Stimulated activated CD8-positive, alpha-beta memory T cell treated with anti-CD3 and anti-CD28 coated beads, Interleukin-7, amount 100 ng/mL, for 24 hours (primary cell): ENCODE measurements around the gene KLHL34.

Experiments
- DNase-seq: peaks from one replicate; pipeline ENCODE4 v3.0.0-alpha.2; 2020; ENCODE audit warnings: low read depth

KLHL34 gene

GRCh38 chrX:21658152-21658737 is at the start of gene KLHL34:
TSS of gene KLHL34 (minus strand) at chrX:21658330. CDS start at chrX:21657788, 542 bp downstream.
- DNase-seq, result no peak

- DNase-seq, result no peak
Measured at GRCh38 chrX:21705225-21705624, 47.1 kb upstream of the KLHL34 start.

- DNase-seq, result no peak
Measured at GRCh38 chrX:21702725-21703124, 44.6 kb upstream of the KLHL34 start.

GRCh38 chrX:21700967-21701366 is 42.8 kb upstream of the KLHL34 start:
- no peak for DNase-seq

- DNase-seq, result no peak
Measured at GRCh38 chrX:21700275-21700674, 42.1 kb upstream of the KLHL34 start.

- no peak for DNase-seq
Measured at GRCh38 chrX:21699136-21699535, 41.0 kb upstream of the KLHL34 start.

- DNase-seq, result no peak
Measured at GRCh38 chrX:21698272-21698671, 40.1 kb upstream of the KLHL34 start.

GRCh38 chrX:21691512-21692018 is 33.4 kb upstream of the KLHL34 start:
- no peak for DNase-seq

GRCh38 chrX:21683941-21684340 is 25.8 kb upstream of the KLHL34 start:
- DNase-seq, result no peak

- DNase-seq, result no peak
Measured at GRCh38 chrX:21678048-21678612, 20.0 kb upstream of the KLHL34 start.

- no peak for DNase-seq
Measured at GRCh38 chrX:21675931-21676330, 17.8 kb upstream of the KLHL34 start.

- DNase-seq, result no peak
Measured at GRCh38 chrX:21674430-21675186, 16.5 kb upstream of the KLHL34 start.

GRCh38 chrX:21666679-21667078 is 8.5 kb upstream of the KLHL34 start:
- no peak for DNase-seq

GRCh38 chrX:21666252-21666651 is 8.1 kb upstream of the KLHL34 start:
- DNase-seq, result no peak

GRCh38 chrX:21662761-21663160 is 4.6 kb upstream of the KLHL34 start:
- DNase-seq, result no peak

GRCh38 chrX:21661316-21661715 is 3.2 kb upstream of the KLHL34 start:
- no peak for DNase-seq

- DNase-seq, result no peak
Measured at GRCh38 chrX:21660156-21660555, 2.0 kb upstream of the KLHL34 start.

- DNase-seq, result no peak
Measured at GRCh38 chrX:21659320-21659719, 1.2 kb upstream of the KLHL34 start.

GRCh38 chrX:21658746-21659145 is 616 bp upstream of the KLHL34 start:
- no peak for DNase-seq

GRCh38 chrX:21657318-21658151 is 595 bp downstream of the KLHL34 start:
- no peak for DNase-seq

GRCh38 chrX:21656587-21657317 is 1.4 kb downstream of the KLHL34 start:
- no peak for DNase-seq
